IMR-90 (cell line): ENCODE measurements around the gene USP53.

Experiments used
- NFE2L2 ChIP-seq: fragments of 150-350 bp; IDR thresholded peaks from 2 replicates; pipeline ENCODE4 v1.6.1; 2016; ENCODE audit warnings: low read depth, mild to moderate bottlenecking, low read length
- POLR2A ChIP-seq: IDR thresholded peaks from 2 replicates; pipeline ENCODE4 v1.6.1; 2012; ENCODE audit warnings: mild to moderate bottlenecking, low read depth, low read length
- RAD21 ChIP-seq: IDR thresholded peaks from 2 replicates; pipeline ENCODE4 v1.6.1; 2012; ENCODE audit warnings: low read length, improper control_type of control experiment
- RFX5 ChIP-seq: IDR thresholded peaks from 2 replicates; pipeline ENCODE4 v1.8.0; 2012; ENCODE audit warnings: low read depth, mild to moderate bottlenecking, low read length, moderate library complexity
- SMC3 ChIP-seq: fragments of 150-350 bp; IDR thresholded peaks from 2 replicates; pipeline ENCODE4 v1.6.1; 2016; ENCODE audit warnings: low read depth, mild to moderate bottlenecking, antibody characterized with exemption, low read length, moderate library complexity
- TF ChIP-seq, protein P1 (sequence below): conservative IDR thresholded peaks from 2 replicates; pipeline ENCODE4 v1.5.1; 2012; ENCODE audit warnings: mild to moderate bottlenecking, low read depth, low read length, improper control_type of control experiment

DNA sequence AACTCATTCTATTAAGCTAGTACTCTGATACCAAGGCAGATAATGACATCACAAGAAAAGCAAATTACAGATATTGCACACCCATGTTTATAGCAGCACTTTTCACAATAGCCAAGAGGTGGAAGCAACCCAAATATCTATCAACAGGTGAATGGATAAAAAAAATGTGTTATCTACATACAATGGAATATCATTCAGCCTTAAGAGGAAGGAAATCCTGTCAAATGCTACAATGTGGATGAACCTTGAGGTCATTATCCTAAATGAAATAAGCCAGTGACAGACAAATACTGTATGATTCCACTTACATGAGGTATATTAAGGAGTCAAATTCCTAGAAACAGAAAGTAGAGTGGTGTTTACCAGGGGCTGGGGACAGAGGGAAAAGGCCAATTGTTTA is 95.1 kb downstream of the USP53 start:
- TF ChIP-seq SMC3 (no peak), RAD21 (no peak), POLR2A (no peak), NFE2L2 (no peak), RFX5 (no peak)
- TF ChIP-seq, protein P1, sequence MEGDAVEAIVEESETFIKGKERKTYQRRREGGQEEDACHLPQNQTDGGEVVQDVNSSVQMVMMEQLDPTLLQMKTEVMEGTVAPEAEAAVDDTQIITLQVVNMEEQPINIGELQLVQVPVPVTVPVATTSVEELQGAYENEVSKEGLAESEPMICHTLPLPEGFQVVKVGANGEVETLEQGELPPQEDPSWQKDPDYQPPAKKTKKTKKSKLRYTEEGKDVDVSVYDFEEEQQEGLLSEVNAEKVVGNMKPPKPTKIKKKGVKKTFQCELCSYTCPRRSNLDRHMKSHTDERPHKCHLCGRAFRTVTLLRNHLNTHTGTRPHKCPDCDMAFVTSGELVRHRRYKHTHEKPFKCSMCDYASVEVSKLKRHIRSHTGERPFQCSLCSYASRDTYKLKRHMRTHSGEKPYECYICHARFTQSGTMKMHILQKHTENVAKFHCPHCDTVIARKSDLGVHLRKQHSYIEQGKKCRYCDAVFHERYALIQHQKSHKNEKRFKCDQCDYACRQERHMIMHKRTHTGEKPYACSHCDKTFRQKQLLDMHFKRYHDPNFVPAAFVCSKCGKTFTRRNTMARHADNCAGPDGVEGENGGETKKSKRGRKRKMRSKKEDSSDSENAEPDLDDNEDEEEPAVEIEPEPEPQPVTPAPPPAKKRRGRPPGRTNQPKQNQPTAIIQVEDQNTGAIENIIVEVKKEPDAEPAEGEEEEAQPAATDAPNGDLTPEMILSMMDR, result no peak
